Panc1 (cell line): Measurements from ENCODE around the gene CCDC89.

ENCODE experiments used
- POLR2AphosphoS5 ChIP-seq: IDR thresholded peaks from 2 replicates; pipeline ENCODE4 v1.6.1; 2012; ENCODE audit warnings: mild to moderate bottlenecking, low read depth, low read length, moderate library complexity
- SIN3A ChIP-seq: IDR thresholded peaks from 2 replicates; pipeline ENCODE4 v1.6.1; 2012; ENCODE audit warnings: low read depth, mild to moderate bottlenecking, low read length, moderate library complexity, borderline replicate concordance; ENCODE audit not compliant: insufficient read depth
- TF ChIP-seq, protein P1 (sequence below): fragments of 450-650 bp; IDR thresholded peaks from 2 replicates; pipeline ENCODE4 v1.5.1; 2017; ENCODE audit warnings: mild to moderate bottlenecking
- TF ChIP-seq, protein P2 (sequence below), 2 experiments: IDR thresholded peaks; 2 replicates each; pipeline ENCODE4 v1.6.1; 2011 to 2012; ENCODE audit warnings: low read depth in 2 of 2, control low read depth in 1 of 2, low read length in 1 of 2, mild to moderate bottlenecking in 1 of 2, moderate library complexity in 1 of 2; ENCODE audit not compliant: insufficient read depth in 1 of 2

DNA sequence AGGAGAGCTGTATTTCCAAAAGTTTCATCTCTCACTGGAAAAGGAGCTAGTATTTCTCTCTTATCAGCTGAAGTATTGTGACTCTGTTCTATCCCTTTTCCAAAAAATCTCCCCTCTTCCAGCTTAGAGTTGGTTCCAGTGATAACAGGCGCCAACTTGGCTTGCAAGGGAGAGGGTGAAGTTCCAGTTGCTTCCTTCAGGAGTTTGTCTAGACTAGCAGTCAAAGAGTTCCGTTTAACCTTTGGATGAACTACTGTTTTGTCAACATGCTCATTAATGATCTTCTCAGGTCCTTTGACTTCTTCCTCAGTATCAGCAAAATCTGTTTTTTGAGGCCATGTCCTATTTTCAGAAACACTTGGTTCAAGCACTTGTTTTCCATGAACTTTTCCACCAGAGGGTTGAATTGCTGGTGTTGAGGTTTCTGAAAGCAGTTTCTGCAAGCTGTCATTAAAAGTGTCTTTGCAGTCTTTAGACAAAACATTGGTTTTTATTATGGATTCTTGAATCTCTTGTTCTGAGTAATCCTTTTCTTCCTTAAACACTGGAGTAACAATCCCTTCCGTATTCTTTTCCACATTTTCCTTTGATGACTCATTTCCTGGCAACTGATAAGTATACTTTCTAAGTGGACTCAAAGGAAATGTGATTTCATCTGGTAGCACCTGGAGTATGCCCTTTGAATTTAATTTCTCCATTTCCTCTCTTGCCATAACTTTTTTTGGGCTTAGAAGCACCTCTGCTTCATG, 39.7 kb upstream of the CCDC89 start:
- TF ChIP-seq, protein P1, sequence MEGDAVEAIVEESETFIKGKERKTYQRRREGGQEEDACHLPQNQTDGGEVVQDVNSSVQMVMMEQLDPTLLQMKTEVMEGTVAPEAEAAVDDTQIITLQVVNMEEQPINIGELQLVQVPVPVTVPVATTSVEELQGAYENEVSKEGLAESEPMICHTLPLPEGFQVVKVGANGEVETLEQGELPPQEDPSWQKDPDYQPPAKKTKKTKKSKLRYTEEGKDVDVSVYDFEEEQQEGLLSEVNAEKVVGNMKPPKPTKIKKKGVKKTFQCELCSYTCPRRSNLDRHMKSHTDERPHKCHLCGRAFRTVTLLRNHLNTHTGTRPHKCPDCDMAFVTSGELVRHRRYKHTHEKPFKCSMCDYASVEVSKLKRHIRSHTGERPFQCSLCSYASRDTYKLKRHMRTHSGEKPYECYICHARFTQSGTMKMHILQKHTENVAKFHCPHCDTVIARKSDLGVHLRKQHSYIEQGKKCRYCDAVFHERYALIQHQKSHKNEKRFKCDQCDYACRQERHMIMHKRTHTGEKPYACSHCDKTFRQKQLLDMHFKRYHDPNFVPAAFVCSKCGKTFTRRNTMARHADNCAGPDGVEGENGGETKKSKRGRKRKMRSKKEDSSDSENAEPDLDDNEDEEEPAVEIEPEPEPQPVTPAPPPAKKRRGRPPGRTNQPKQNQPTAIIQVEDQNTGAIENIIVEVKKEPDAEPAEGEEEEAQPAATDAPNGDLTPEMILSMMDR: no peak
- no peak for TF ChIP-seq POLR2AphosphoS5
- TF ChIP-seq, protein P2, sequence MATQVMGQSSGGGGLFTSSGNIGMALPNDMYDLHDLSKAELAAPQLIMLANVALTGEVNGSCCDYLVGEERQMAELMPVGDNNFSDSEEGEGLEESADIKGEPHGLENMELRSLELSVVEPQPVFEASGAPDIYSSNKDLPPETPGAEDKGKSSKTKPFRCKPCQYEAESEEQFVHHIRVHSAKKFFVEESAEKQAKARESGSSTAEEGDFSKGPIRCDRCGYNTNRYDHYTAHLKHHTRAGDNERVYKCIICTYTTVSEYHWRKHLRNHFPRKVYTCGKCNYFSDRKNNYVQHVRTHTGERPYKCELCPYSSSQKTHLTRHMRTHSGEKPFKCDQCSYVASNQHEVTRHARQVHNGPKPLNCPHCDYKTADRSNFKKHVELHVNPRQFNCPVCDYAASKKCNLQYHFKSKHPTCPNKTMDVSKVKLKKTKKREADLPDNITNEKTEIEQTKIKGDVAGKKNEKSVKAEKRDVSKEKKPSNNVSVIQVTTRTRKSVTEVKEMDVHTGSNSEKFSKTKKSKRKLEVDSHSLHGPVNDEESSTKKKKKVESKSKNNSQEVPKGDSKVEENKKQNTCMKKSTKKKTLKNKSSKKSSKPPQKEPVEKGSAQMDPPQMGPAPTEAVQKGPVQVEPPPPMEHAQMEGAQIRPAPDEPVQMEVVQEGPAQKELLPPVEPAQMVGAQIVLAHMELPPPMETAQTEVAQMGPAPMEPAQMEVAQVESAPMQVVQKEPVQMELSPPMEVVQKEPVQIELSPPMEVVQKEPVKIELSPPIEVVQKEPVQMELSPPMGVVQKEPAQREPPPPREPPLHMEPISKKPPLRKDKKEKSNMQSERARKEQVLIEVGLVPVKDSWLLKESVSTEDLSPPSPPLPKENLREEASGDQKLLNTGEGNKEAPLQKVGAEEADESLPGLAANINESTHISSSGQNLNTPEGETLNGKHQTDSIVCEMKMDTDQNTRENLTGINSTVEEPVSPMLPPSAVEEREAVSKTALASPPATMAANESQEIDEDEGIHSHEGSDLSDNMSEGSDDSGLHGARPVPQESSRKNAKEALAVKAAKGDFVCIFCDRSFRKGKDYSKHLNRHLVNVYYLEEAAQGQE (IDR thresholded peaks at IDR 0.05; ENCODE audit: insufficient read depth in 1 of 2, low read depth in 2 of 2, low read length in 1 of 2): no peak
- no peak for TF ChIP-seq SIN3A
